IMR-90 (cell line): ENCODE measurements around the gene DIAPH1. TPM values are rescaled to one million over a fixed set of nuclear protein-coding genes. Genes with fewer than 3 reads are reported as not detected.

ENCODE experiments used
- ATAC-seq: fragments of 200-7000 bp; cut with Tn5 transposase; 2 replicates; pipeline ENCODE4 v1.9.1; 2020; ENCODE audit warnings: low read depth, mild to moderate bottlenecking, moderate library complexity
- BruUV-seq: library from RNA; stranded (reverse); fragments of 400-500 nt; replicated peaks from 2 replicates; lab custom pipeline; 2021; lab: Mats Ljungman, UMichigan
- CTCF ChIA-PET: fragments of 300-600 bp; formaldehyde crosslinking; extraction: SDS; loops from one replicate; lab custom pipeline; 2021; ENCODE audit warnings: antibody characterized with exemption; lab: Yijun Ruan, JAX
- POLR2A ChIA-PET: fragments of 300-600 bp; sonication (Branson Sonifier 250); formaldehyde crosslinking; loops from one replicate; lab custom pipeline; 2022; ENCODE audit warnings: antibody characterized with exemption; ENCODE audit not compliant: unreplicated experiment; lab: Charles Lee
- DNase-seq: peaks from one replicate; pipeline ENCODE4 v3.0.0; 2013
- H2AFZ ChIP-seq: replicated peaks from 2 replicates; pipeline ENCODE3; 2013; ENCODE audit warnings: low read length, mild to moderate bottlenecking; ENCODE audit not compliant: poor library complexity
- H2AK5ac ChIP-seq: 2 replicates; pipeline ENCODE4 v1.6.1; 2013; ENCODE audit warnings: low read depth, low read length, inconsistent platforms
- H2AK9ac ChIP-seq: replicated peaks from 2 replicates; pipeline ENCODE3; 2013; ENCODE audit warnings: mild to moderate bottlenecking, low read depth, low read length, moderate library complexity; ENCODE audit not compliant: poor library complexity
- H2BK120ac ChIP-seq: 2 replicates; pipeline ENCODE4 v1.6.1; 2013; ENCODE audit warnings: low read depth, low read length, inconsistent platforms
- H2BK15ac ChIP-seq: 3 replicates; pipeline ENCODE4 v1.6.1; 2013; ENCODE audit warnings: low read depth, low read length, inconsistent platforms
- H2BK20ac ChIP-seq: 2 replicates; pipeline ENCODE4 v1.6.1; 2013; ENCODE audit warnings: low read depth, mild to moderate bottlenecking, inconsistent platforms, low read length, moderate library complexity
- H2BK5ac ChIP-seq: 2 replicates; pipeline ENCODE4 v1.6.1; 2013; ENCODE audit warnings: mild to moderate bottlenecking, low read depth, low read length, inconsistent platforms; ENCODE audit not compliant: poor library complexity, severe bottlenecking
- H3K14ac ChIP-seq: replicated peaks from 2 replicates; pipeline ENCODE4 v1.6.1; 2013; ENCODE audit warnings: low read depth, low read length, inconsistent platforms
- H3K18ac ChIP-seq: 2 replicates; pipeline ENCODE4 v1.6.1; 2013; ENCODE audit warnings: low read depth, low read length, control low read depth
- H3K23ac ChIP-seq: 2 replicates; pipeline ENCODE4 v1.6.1; 2013; ENCODE audit warnings: low read depth, low read length, inconsistent platforms
- H3K27ac ChIP-seq: 2 replicates; pipeline ENCODE4 v1.5.1; 2013; ENCODE audit warnings: mild to moderate bottlenecking, control low read depth, low read length; ENCODE audit not compliant: insufficient read depth
- H3K27me3 ChIP-seq: 2 replicates; pipeline ENCODE4 v1.6.1; 2013; ENCODE audit warnings: low read length; ENCODE audit not compliant: control insufficient read depth, insufficient read depth
- H3K36me3 ChIP-seq: 2 replicates; pipeline ENCODE4 v1.6.1; 2013; ENCODE audit warnings: low read length, mixed read lengths; ENCODE audit not compliant: control insufficient read depth, insufficient read depth
- H3K4ac ChIP-seq: 2 replicates; pipeline ENCODE4 v1.6.1; 2013; ENCODE audit warnings: low read depth, low read length, inconsistent platforms
- H3K4me1 ChIP-seq: 2 replicates; pipeline ENCODE4 v1.6.1; 2013; ENCODE audit warnings: low read length, mixed read lengths; ENCODE audit not compliant: control insufficient read depth, insufficient read depth
- H3K4me2 ChIP-seq: 2 replicates; pipeline ENCODE4 v1.6.1; 2013; ENCODE audit warnings: low read depth, mild to moderate bottlenecking, control low read depth, low read length, moderate library complexity
- H3K4me3 ChIP-seq: 2 replicates; pipeline ENCODE4 v1.5.1; 2013; ENCODE audit warnings: low read depth, mild to moderate bottlenecking, control low read depth, low read length, moderate library complexity; ENCODE audit not compliant: insufficient read depth
- H3K56ac ChIP-seq: 2 replicates; pipeline ENCODE4 v1.6.1; 2013; ENCODE audit warnings: low read length, inconsistent platforms; ENCODE audit not compliant: insufficient read depth; ENCODE audit errors: extremely low read depth
- H3K79me1 ChIP-seq, 2 experiments: 2 replicates each; pipeline ENCODE4 v1.6.1; 2013; ENCODE audit warnings: low read length in 2 of 2, inconsistent platforms in 1 of 2, low read depth in 1 of 2
- H3K9ac ChIP-seq: 2 replicates; pipeline ENCODE4 v1.6.1; 2013; ENCODE audit warnings: low read depth, low read length, control low read depth
- H3K9me1 ChIP-seq: 2 replicates; pipeline ENCODE4 v1.6.1; 2013; ENCODE audit warnings: low read length, inconsistent platforms; ENCODE audit not compliant: insufficient read depth
- H3K9me3 ChIP-seq: 2 replicates; pipeline ENCODE4 v1.6.1; 2013; ENCODE audit warnings: low read length; ENCODE audit not compliant: control insufficient read depth, insufficient read depth
- H4K20me1 ChIP-seq: 2 replicates; pipeline ENCODE4 v1.6.1; 2013; ENCODE audit warnings: low read length, inconsistent platforms; ENCODE audit not compliant: insufficient read depth
- H4K5ac ChIP-seq: 2 replicates; pipeline ENCODE4 v1.6.1; 2013; ENCODE audit warnings: mild to moderate bottlenecking, low read depth, low read length, control low read depth
- H4K8ac ChIP-seq, 2 experiments: 2 replicates each; pipeline ENCODE4 v1.6.1; 2013; ENCODE audit warnings: low read depth in 2 of 2, low read length in 2 of 2, control low read depth in 1 of 2, inconsistent platforms in 1 of 2
- H4K91ac ChIP-seq: 2 replicates; pipeline ENCODE4 v1.6.1; 2013; ENCODE audit warnings: low read depth, low read length, inconsistent platforms; ENCODE audit not compliant: insufficient read depth
- BHLHE40 ChIP-seq: fragments of 150-350 bp; IDR thresholded peaks from 2 replicates; pipeline ENCODE4 v1.6.1; 2016; ENCODE audit warnings: mild to moderate bottlenecking, low read depth, low read length
- CEBPB ChIP-seq: IDR thresholded peaks from 2 replicates; pipeline ENCODE4 v1.6.1; 2012; ENCODE audit warnings: low read depth, low read length, improper control_type of control experiment
- CHD1 ChIP-seq: IDR thresholded peaks from 2 replicates; pipeline ENCODE4 v1.6.1; 2012; ENCODE audit warnings: low read depth, low read length, improper control_type of control experiment
- ELK1 ChIP-seq: fragments of 150-350 bp; IDR thresholded peaks from 2 replicates; pipeline ENCODE4 v1.6.1; 2016; ENCODE audit warnings: low read depth, mild to moderate bottlenecking, low read length, moderate library complexity, borderline replicate concordance
- FOS ChIP-seq: fragments of 150-350 bp; IDR thresholded peaks from 2 replicates; pipeline ENCODE4 v1.6.1; 2016; ENCODE audit warnings: low read depth, low read length
- MAFK ChIP-seq: IDR thresholded peaks from 2 replicates; pipeline ENCODE4 v1.6.1; 2012; ENCODE audit warnings: low read depth, low read length, improper control_type of control experiment
- MAZ ChIP-seq: IDR thresholded peaks from 2 replicates; pipeline ENCODE4 v1.6.1; 2012; ENCODE audit warnings: low read depth, mild to moderate bottlenecking, low read length, improper control_type of control experiment, moderate library complexity, borderline replicate concordance
- MXI1 ChIP-seq: IDR thresholded peaks from 2 replicates; pipeline ENCODE4 v1.6.1; 2012; ENCODE audit warnings: low read depth, mild to moderate bottlenecking, low read length, moderate library complexity, borderline replicate concordance
- NFE2L2 ChIP-seq: fragments of 150-350 bp; IDR thresholded peaks from 2 replicates; pipeline ENCODE4 v1.6.1; 2016; ENCODE audit warnings: low read depth, mild to moderate bottlenecking, low read length
- POLR2A ChIP-seq: IDR thresholded peaks from 2 replicates; pipeline ENCODE4 v1.6.1; 2012; ENCODE audit warnings: mild to moderate bottlenecking, low read depth, low read length
- RAD21 ChIP-seq: IDR thresholded peaks from 2 replicates; pipeline ENCODE4 v1.6.1; 2012; ENCODE audit warnings: low read length, improper control_type of control experiment
- RCOR1 ChIP-seq: IDR thresholded peaks from 2 replicates; pipeline ENCODE4 v1.6.1; 2012; ENCODE audit warnings: mild to moderate bottlenecking, low read length, improper control_type of control experiment; ENCODE audit not compliant: insufficient replicate concordance
- RFX5 ChIP-seq: IDR thresholded peaks from 2 replicates; pipeline ENCODE4 v1.8.0; 2012; ENCODE audit warnings: low read depth, mild to moderate bottlenecking, low read length, moderate library complexity
- SMC3 ChIP-seq: fragments of 150-350 bp; IDR thresholded peaks from 2 replicates; pipeline ENCODE4 v1.6.1; 2016; ENCODE audit warnings: low read depth, mild to moderate bottlenecking, antibody characterized with exemption, low read length, moderate library complexity
- dilution Hi-C: fragments of 300-500 bp; cut with HindIII; formaldehyde crosslinking; loops from one replicate; pipeline ENCODE4 v1.14.3; 2018; ENCODE audit warnings: low sequenced_read_pairs; ENCODE audit not compliant: unreplicated experiment
- in situ Hi-C: fragments of 300-500 bp; cut with MboI; formaldehyde crosslinking; loops from 3 replicates; pipeline ENCODE4 v1.14.3; 2019; ENCODE audit warnings: low sequenced_read_pairs, inconsistent platforms, mixed read lengths
- intact Hi-C: fragments of 100-400 bp; cut with micrococcal nuclease; formaldehyde crosslinking; loops from 2 replicates; pipeline ENCODE4 v1.10.0; 2022
- polyA plus RNA-seq, 3 experiments: library from polyadenylated mRNA; depleted of rRNA; stranded (reverse); fragments of >200 nt; gene quantifications; 2 replicates each; pipeline ENCODE4 v1.2.3, GENCODE V29; 2012; ENCODE audit warnings: low replicate concordance in 1 of 3
- total RNA-seq: library from RNA; depleted of rRNA; stranded (reverse); fragments of >200 nt; gene quantifications from 2 replicates; pipeline ENCODE4 v1.2.3, GENCODE V29; 2012
- TF ChIP-seq, protein P1 (sequence below): fragments of 150-350 bp; IDR thresholded peaks from 2 replicates; pipeline ENCODE4 v1.6.1; 2017; ENCODE audit warnings: mild to moderate bottlenecking, antibody characterized with exemption, low read length, low read depth
- TF ChIP-seq, protein P2 (sequence below): conservative IDR thresholded peaks from 2 replicates; pipeline ENCODE4 v1.5.1; 2012; ENCODE audit warnings: mild to moderate bottlenecking, low read depth, low read length, improper control_type of control experiment

DIAPH1 gene
- total and polyA plus RNA-seq, 2 of the 4 experiments (the other 2 are of a cell fraction), result 12.0 to 37.4 TPM

- H3K36me3 ChIP-seq, result peaks cover 45% of the 10 kb centered on the region
Measured at GRCh38 chr5:141623186-141623585, 4.4 kb upstream of the DIAPH1 start.

More at GRCh38 chr5:141623186-141623585, 4.4 kb upstream of the DIAPH1 start:
- no peak overlapping the region for H4K91ac ChIP-seq
- H3K4me2 ChIP-seq, result no peak overlapping the region
- H3K79me1 ChIP-seq, result peaks cover 3 to 12% of the 10 kb centered on the region in 2 experiments; a peak in 3 of 4 replicates
- ChIA-PET CTCF (no interaction called here), POLR2A (no interaction called here)
- H4K8ac ChIP-seq, result no peak overlapping the region
- H3K18ac ChIP-seq, result no peak overlapping the region
- ATAC-seq, result no peak
- H2BK15ac ChIP-seq, result no peak overlapping the region
- no peak for TF ChIP-seq CHD1
- TF ChIP-seq FOS, result no peak
- no peak for TF ChIP-seq POLR2A
- no peak for TF ChIP-seq MAFK
- TF ChIP-seq BHLHE40, result no peak
- TF ChIP-seq CEBPB, result no peak
- no peak for TF ChIP-seq RAD21
- TF ChIP-seq MXI1, result no peak
- no peak for TF ChIP-seq NFE2L2
- TF ChIP-seq SMC3, result no peak
- TF ChIP-seq ELK1, result no peak
- no peak for TF ChIP-seq MAZ
- TF ChIP-seq, protein P1, sequence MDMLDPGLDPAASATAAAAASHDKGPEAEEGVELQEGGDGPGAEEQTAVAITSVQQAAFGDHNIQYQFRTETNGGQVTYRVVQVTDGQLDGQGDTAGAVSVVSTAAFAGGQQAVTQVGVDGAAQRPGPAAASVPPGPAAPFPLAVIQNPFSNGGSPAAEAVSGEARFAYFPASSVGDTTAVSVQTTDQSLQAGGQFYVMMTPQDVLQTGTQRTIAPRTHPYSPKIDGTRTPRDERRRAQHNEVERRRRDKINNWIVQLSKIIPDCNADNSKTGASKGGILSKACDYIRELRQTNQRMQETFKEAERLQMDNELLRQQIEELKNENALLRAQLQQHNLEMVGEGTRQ, result no peak
- TF ChIP-seq RCOR1, result no peak
- TF ChIP-seq RFX5, result no peak
- TF ChIP-seq, protein P2, sequence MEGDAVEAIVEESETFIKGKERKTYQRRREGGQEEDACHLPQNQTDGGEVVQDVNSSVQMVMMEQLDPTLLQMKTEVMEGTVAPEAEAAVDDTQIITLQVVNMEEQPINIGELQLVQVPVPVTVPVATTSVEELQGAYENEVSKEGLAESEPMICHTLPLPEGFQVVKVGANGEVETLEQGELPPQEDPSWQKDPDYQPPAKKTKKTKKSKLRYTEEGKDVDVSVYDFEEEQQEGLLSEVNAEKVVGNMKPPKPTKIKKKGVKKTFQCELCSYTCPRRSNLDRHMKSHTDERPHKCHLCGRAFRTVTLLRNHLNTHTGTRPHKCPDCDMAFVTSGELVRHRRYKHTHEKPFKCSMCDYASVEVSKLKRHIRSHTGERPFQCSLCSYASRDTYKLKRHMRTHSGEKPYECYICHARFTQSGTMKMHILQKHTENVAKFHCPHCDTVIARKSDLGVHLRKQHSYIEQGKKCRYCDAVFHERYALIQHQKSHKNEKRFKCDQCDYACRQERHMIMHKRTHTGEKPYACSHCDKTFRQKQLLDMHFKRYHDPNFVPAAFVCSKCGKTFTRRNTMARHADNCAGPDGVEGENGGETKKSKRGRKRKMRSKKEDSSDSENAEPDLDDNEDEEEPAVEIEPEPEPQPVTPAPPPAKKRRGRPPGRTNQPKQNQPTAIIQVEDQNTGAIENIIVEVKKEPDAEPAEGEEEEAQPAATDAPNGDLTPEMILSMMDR, result no peak
- dilution Hi-C loops (no loop called here), intact Hi-C loops (no loop called here), in situ Hi-C loops (no loop called here)
- H2AFZ ChIP-seq, result no peak overlapping the region
- no peak overlapping the region for H2AK5ac ChIP-seq
- H3K9ac ChIP-seq, result no peak overlapping the region
- H2BK5ac ChIP-seq, result no peak overlapping the region
- no peaks in the 10 kb centered on the region for H3K9me3 ChIP-seq
- 0 out of 2 replicates have a peak, but pooled peaks cover 3% of the 10 kb centered on the region for H3K4me1 ChIP-seq
- H4K20me1 ChIP-seq, result no peaks in the 10 kb centered on the region; the same call in 1 of the 2 replicates
- no peak overlapping the region for H2BK120ac ChIP-seq
- H2BK20ac ChIP-seq, result no peak overlapping the region
- no peak for DNase-seq
- H4K5ac ChIP-seq, result no peak overlapping the region
- no TSS peak for BruUV-seq
- no peak overlapping the region for H3K56ac ChIP-seq
- no peak overlapping the region for H3K14ac ChIP-seq
- no peak overlapping the region for H3K4ac ChIP-seq
- no peak overlapping the region for H3K23ac ChIP-seq
- H3K27ac ChIP-seq, result no peak overlapping the region
- peaks cover 7% of the 10 kb centered on the region for H3K9me1 ChIP-seq
- H2AK9ac ChIP-seq, result no peak overlapping the region
- H3K27me3 ChIP-seq, result no peaks in the 10 kb centered on the region
- no peak overlapping the region for H3K4me3 ChIP-seq
